Small intestine (tissue), 7 donors: Measurements from ENCODE around the gene RHEB. TPM values are rescaled to one million over a fixed set of nuclear protein-coding genes. Genes with fewer than 3 reads are reported as not detected.

Experiments
- DNase-seq, 2 donors: peaks; one replicate each; pipeline versions ENCODE4 v3.0.0 to v3.0.0-alpha.2; 2013
- FAIRE-seq: peaks from 2 replicates; lab custom pipeline; 2012; peaks lifted over from hg19 to GRCh38; lab: Jason Lieb, UNC
- H3K27ac ChIP-seq, 3 donors: one replicate each; pipeline ENCODE4 v1.5.1; 2013; ENCODE audit warnings: low read length in 2 of 3, mild to moderate bottlenecking in 2 of 3, control low read depth in 1 of 3, inconsistent platforms in 1 of 3, low read depth in 1 of 3, moderate library complexity in 1 of 3
- H3K27me3 ChIP-seq, 3 donors: one replicate each; pipeline ENCODE4 v1.6.1; 2013; ENCODE audit warnings: low read length in 3 of 3, inconsistent platforms in 1 of 3; ENCODE audit not compliant: control insufficient read depth in 3 of 3, insufficient read depth in 3 of 3
- H3K36me3 ChIP-seq, 3 donors: one replicate each; pipeline ENCODE4 v1.6.1; 2013; ENCODE audit warnings: low read length in 3 of 3, inconsistent platforms in 1 of 3, low read depth in 1 of 3, mild to moderate bottlenecking in 1 of 3, moderate library complexity in 1 of 3; ENCODE audit not compliant: control insufficient read depth in 3 of 3, insufficient read depth in 2 of 3
- H3K4me1 ChIP-seq, 3 donors: one replicate each; pipeline ENCODE4 v1.6.1; 2013; ENCODE audit warnings: low read length in 2 of 3, inconsistent platforms in 1 of 3, low read depth in 1 of 3, mild to moderate bottlenecking in 1 of 3, moderate library complexity in 1 of 3; ENCODE audit not compliant: control insufficient read depth in 3 of 3, insufficient read depth in 2 of 3
- H3K4me3 ChIP-seq, 3 donors: one replicate each; pipeline ENCODE4 v1.5.1; 2013; ENCODE audit warnings: low read length in 3 of 3, control low read depth in 1 of 3, inconsistent platforms in 1 of 3, low read depth in 1 of 3, mild to moderate bottlenecking in 1 of 3, moderate library complexity in 1 of 3
- H3K9me3 ChIP-seq, 2 donors: one replicate each; pipeline ENCODE4 v1.6.1; 2013; ENCODE audit warnings: low read depth in 1 of 2, low read length in 1 of 2; ENCODE audit not compliant: control insufficient read depth in 2 of 2, insufficient read depth in 1 of 2
- WGBS, 3 donors: extraction: QIAGEN DNeasy Blood & Tissue Kit; methylation state at CpG; one replicate each; pipeline ENCODE4 v1.1.7; 2013; 5-methylcytosine and 5-hydroxymethylcytosine counted together
- polyA plus RNA-seq, 4 donors: library from polyadenylated mRNA; stranded (reverse) in 3 of 4; unstranded in 1 of 4; fragments of 200-250 nt in 3 of 4; fragments of 120-200 nt in 1 of 4; gene quantifications; one replicate each; pipeline versions ENCODE4 v1.2.1 to v1.2.3, GENCODE V29; 2013
- donor health status: healthy with polysubstance abuse.
- donor health status: control.
- donor health status: control.
- donor health status: Bipolar disorder and iron deficiency.
- donor health status: healthy.

Gene RHEB
- polyA plus RNA-seq, 4 donors: 54.4 to 84.6 (median 64.4) TPM

DNA sequence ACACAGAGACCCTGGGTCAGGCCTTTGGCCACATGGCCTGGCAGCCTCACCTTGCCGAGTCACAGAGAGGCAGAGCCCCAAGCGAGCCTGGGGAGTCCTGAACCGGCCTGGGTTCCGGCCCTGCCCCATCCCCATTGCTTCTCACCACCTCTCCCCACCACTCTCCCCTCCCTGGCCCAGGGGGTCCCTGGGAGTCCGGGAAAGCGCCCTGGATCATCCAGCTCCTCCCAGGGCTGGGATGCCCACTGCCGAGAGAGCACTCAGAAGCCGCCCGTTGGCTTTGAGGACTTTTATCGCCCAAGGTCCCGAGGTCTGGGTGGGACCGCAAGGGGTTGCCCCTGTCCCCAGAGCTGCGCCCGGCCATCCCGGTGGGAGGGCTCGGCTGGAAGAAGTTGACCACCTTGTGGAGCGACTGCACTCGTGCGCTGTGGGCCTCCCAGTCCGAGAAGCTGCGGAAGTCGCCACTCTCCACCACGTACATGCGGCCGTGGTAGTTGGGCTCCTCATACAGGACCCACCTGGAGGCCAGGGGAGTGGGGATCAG is 87.9 kb downstream of the RHEB start:
- no peaks in the 10 kb centered on the region for H3K9me3 ChIP-seq
- peaks cover 0 to 10% (median 0%) of the 10 kb centered on the region in 3 donors for H3K27me3 ChIP-seq
- WGBS, 3 donors: 93 to 96% (median 96%) methylated on average over 25 of the region's 25 CpGs
- no peaks in the 10 kb centered on the region for H3K36me3 ChIP-seq
- DNase-seq: no peak
- no peak for FAIRE-seq
- H3K4me3 ChIP-seq: no peak overlapping the region
- H3K27ac ChIP-seq: no peak overlapping the region
- H3K4me1 ChIP-seq: peaks cover 0 to 5% (median 0%) of the 10 kb centered on the region in 3 donors

DNA sequence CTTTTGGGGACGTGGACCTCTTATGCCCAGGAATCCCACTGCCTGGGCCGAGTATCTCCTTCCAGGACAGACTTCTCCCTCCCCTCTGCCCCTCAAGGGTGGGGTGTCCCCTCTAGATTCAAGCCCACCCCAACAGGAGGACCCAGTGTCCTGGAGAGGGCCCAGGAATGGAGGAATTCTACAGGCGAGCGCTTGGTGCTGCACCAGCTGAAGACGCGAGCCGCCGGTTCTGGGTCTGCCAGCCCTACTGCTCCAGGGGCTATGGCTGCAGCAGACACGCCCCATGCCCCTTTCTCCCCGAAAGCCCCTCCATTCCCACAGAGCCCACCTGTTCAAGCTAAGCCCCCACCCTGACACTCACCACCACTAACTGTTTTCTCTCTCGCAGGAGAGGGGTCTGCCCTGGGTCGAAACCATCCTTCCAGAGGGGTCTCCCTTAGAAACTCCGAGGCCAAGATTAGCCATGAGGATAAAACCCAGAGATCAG is 88.4 kb downstream of the RHEB start:
- no peak overlapping the region for H3K27ac ChIP-seq
- 87 to 91% (median 89%) methylated on average over 4 to 13 of the region's 13 CpGs for WGBS, 3 donors
- no peak overlapping the region for H3K4me3 ChIP-seq
- H3K9me3 ChIP-seq: no peaks in the 10 kb centered on the region
- H3K27me3 ChIP-seq: peaks cover 0 to 10% (median 0%) of the 10 kb centered on the region in 3 donors
- DNase-seq (no peak), FAIRE-seq (no peak)
- H3K4me1 ChIP-seq: peaks cover 0 to 5% (median 0%) of the 10 kb centered on the region in 3 donors
- no peaks in the 10 kb centered on the region for H3K36me3 ChIP-seq

DNA sequence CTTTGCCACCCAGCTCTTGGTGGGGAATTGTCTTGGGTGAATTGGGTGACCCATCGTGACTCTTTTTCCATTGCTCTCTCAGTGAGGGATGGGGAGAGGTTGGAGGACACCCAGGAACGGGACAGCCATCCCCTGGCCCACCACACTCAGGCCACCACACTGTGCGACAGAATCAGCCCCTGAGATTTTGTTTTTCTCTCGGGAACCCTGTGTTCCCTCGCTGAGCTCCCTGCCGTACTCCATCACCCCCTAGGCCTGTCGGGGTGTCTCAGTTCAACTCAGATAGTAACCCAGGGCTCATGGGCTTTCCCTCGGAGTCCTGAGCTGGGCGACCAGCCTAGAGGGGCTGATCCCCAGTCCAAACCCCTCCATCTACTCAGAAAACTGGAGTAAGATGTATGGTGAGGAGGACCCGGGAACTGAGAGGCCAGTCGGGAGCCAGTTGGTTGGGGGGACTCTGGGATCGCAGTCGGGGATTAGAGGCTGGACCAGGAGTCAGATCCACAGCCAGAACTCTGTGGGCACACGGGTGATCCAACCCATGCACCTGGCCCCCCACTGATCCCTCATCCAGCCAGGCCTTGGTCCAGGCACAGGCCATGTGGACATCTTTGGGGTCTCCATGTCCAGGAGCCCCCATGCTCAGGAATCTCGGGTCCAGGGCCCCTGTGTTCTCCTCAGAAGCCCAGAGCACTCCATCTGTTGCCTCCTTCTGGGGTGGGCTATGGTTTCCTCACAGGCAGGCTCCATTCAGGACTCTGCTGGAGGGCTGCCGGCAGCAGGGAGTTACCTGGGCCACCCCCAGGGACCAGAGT is 89.1 kb downstream of the RHEB start:
- Histone ChIP-seq H3K4me1 (peaks cover 0 to 5% (median 0%) of the 10 kb centered on the region in 3 donors), H3K4me3 (no peak overlapping the region), H3K27ac (no peak overlapping the region), H3K9me3 (no peaks in the 10 kb centered on the region), H3K27me3 (peaks cover 0 to 11% (median 0%) of the 10 kb centered on the region in 3 donors), H3K36me3 (no peaks in the 10 kb centered on the region)
- FAIRE-seq: no peak
- WGBS, 3 donors: 88 to 91% (median 89%) methylated on average over 16 of the region's 16 CpGs
- no peak for DNase-seq

DNA sequence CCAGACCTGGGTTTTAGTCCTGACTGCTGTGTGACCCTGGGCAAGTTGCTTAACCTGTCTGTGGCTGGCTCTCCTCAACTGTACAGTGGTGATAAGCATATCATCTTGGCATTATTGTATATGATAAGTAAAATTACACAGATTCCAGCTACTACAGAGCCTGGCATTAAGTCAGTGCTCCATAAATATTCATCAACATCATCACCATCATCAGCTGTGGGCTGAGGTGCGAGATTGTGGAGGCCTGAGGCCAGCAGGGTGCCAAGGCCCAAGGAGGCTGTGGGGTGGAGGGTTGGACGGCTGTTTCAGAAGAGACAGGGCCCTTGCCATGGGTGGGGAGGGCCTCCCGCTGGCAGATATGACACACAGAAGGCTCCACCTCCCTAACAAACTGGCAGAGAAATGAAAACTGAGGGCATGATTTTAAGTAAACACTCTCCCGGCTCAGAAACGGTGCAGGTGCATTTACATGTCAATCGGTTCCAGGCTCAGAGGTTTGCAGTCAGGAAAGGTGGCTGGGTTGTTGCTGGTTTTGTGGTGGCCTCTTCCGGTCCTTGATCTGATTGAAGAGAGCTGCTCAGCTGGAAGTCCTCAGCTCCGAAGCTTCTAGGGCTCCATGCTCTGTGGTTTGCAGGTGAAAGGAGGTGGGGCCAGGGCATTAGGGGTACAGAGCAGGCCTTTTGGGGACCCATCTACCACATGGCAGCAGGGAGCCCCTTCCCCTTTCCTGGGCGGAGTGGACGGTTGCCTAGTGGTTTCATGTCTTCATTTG is 89.9 kb downstream of the RHEB start:
- FAIRE-seq (no peak), DNase-seq (peak in 1 of 2 donors; percentile 23)

DNA sequence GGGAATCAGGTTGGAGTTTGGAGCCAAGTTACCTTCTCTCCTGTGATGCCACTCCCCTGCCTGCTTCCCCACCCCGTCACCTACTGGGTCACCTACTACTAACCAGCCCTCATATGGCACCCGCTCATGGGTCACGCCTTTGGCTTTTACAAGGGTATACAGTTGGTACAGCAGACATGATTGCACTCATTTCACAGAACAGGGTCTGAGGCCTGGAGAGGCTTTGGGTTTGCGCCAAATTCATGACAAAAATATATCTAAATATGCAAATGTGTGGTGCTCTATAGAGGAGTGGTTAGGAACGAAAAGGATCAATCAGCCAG is 90.5 kb downstream of the RHEB start:
- no peak for DNase-seq
- WGBS, 3 donors: 86 to 93% (median 91%) methylated on average over 5 of the region's 5 CpGs
- H3K27me3 ChIP-seq: peaks cover 0 to 13% (median 0%) of the 10 kb centered on the region in 3 donors
- peak overlapping the region in 2 of 3 donors; percentile 44 to 64 for H3K27ac ChIP-seq
- no peak overlapping the region for H3K4me3 ChIP-seq
- no peaks in the 10 kb centered on the region for H3K36me3 ChIP-seq
- FAIRE-seq: no peak
- H3K4me1 ChIP-seq: peaks cover 0 to 5% (median 0%) of the 10 kb centered on the region in 3 donors
- H3K9me3 ChIP-seq: no peaks in the 10 kb centered on the region

More for the DNA sequence above, 89.9 kb downstream of the RHEB start:
- Histone ChIP-seq H3K4me1 (peaks cover 0 to 5% (median 0%) of the 10 kb centered on the region in 3 donors), H3K27ac (peak overlapping the region in 1 of 3 donors; percentile 42), H3K36me3 (no peaks in the 10 kb centered on the region), H3K4me3 (no peak overlapping the region), H3K27me3 (peaks cover 0 to 13% (median 0%) of the 10 kb centered on the region in 3 donors), H3K9me3 (no peaks in the 10 kb centered on the region)
- 22 to 43% (median 27%) methylated on average over 10 of the region's 10 CpGs for WGBS, 3 donors

DNA sequence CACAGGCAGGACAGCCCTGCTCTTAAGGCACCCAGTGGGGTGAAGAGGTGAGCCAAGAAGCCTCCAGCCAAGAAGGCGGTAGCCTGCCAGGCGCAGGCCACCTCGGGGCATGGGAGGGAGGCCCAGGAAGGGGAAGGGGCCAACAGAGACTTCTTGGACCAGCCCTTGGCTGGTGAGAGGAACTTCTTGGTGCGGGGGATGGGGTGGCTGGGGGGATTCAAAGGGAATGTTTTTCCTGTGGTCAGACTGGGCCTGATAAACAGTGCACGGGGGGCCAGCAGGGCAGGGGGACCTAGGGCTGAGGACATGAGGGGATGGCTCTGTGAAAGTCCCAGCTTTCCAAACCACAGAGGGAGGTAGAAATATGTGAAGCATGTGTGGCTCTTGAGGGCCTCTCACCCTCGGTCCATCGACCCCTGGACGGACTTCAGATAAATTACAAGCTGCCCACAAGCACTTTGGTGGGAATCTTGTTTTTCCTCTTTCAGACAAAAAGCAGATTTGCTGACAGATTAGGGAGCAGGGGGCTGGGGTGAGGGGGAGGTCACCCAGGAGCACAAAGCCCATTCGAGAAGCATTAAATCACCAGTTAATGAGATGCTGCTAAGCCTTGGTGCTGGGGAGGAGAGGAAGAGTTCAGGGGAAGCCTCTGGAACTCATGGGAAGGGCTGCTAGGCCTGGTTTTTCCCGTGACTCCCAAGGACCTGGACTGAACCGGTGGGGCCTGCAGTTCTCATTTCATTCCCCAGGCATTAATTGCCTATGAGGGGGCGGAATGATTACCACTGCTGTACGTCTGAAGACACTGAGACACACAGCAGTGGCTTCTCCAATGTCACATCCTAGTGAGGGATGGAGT is 91.1 kb downstream of the RHEB start:
- Histone ChIP-seq H3K27me3 (peaks cover 0 to 13% (median 0%) of the 10 kb centered on the region in 3 donors), H3K4me3 (no peak overlapping the region), H3K4me1 (peaks cover 0 to 5% (median 0%) of the 10 kb centered on the region in 3 donors), H3K36me3 (no peaks in the 10 kb centered on the region), H3K27ac (peak overlapping the region in 2 of 3 donors; percentile 44 to 64), H3K9me3 (no peaks in the 10 kb centered on the region)
- no peak for FAIRE-seq
- 58 to 81% (median 77%) methylated on average over 13 of the region's 13 CpGs for WGBS, 3 donors
- no peak for DNase-seq

DNA sequence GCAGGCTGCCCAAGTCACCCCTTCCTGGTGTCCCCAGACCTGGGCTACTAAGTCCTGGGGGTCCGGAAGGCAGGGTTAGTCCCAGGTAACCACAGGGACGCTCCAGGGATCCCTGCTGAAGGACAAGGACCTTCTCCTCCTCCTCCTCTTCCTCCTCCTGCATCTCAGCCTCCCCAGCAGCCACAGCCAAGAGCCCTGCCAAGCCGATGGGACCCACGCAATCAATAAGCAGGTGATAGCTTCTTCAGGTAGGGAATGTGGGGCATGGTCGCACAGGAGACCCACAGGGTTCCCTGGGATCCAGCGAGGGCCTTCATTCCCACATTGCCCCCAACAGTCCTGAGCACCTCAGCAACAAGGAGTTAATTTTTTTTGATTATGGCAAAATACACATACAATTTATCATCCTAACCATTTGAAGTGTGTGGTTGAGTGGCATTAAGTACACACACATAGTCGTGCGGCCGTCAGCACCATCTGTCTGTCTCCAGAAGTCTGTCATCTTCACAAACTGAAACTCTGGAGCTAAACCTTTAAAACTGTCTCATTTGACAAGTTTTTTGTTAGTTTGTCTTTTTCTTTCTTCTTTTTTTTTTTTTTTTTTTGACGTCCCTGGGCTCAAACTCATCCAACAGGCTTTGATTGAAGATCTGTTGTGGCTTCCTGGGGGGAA is 91.9 kb downstream of the RHEB start:
- H3K4me3 ChIP-seq: no peak overlapping the region
- 68 to 77% (median 70%) methylated on average over 10 of the region's 10 CpGs for WGBS, 3 donors
- peak overlapping the region in 1 of 3 donors; percentile 64 for H3K27ac ChIP-seq
- DNase-seq: no peak
- H3K9me3 ChIP-seq: no peaks in the 10 kb centered on the region
- FAIRE-seq: no peak
- no peaks in the 10 kb centered on the region for H3K36me3 ChIP-seq
- H3K4me1 ChIP-seq: peaks cover 0 to 5% (median 0%) of the 10 kb centered on the region in 3 donors
- peaks cover 0 to 13% (median 0%) of the 10 kb centered on the region in 3 donors for H3K27me3 ChIP-seq
